ENCODE results near the gene DHCR24. TPM values are rescaled to one million over a fixed set of nuclear protein-coding genes. Genes with fewer than 3 reads are reported as not detected.

The DHCR24 gene
- total and polyA plus RNA-seq, 2 donors (not counting 1 experiment from before 2014, with no cell fraction given): 5.2 to 13.3 TPM

GRCh38 chr1:54819195-54819536, 67.8 kb downstream of the DHCR24 start:
- ATAC-seq (ENCODE audit: low read depth) (no peak), DNase-seq (no peak)
- TF ChIP-seq EZH2 (IDR thresholded peaks at IDR 0.05; ENCODE audit: borderline replicate concordance, insufficient read depth, low read depth, low read length, poor library complexity, severe bottlenecking) (no peak), CTCF (IDR thresholded peaks at IDR 0.05) (no peak)
- no peaks in the 10 kb centered on the region for H3K27me3 ChIP-seq (replicated peaks in 1 of 4; ENCODE audit: control extremely low read depth in 1 of 4, control insufficient read depth in 3 of 4, insufficient read depth in 4 of 4, low read length in 3 of 4)
- H3K4me3 ChIP-seq (ENCODE audit: control extremely low read depth in 1 of 5, extremely low read depth in 1 of 5, insufficient read depth in 1 of 5, low read depth in 2 of 5, low read length in 4 of 5): no peak overlapping the region
- no peak overlapping the region for H3K27ac ChIP-seq (ENCODE audit: low read length in 2 of 2)
- H3K9me3 ChIP-seq (ENCODE audit: control extremely low read depth in 1 of 3, control insufficient read depth in 2 of 3, insufficient read depth in 1 of 3, low read length in 2 of 3): peaks cover 0 to 9% (median 5%) of the 10 kb centered on the region in 3 donors
- intact Hi-C loops (cut with micrococcal nuclease): no loop called here
- no peak overlapping the region for H2AFZ ChIP-seq (ENCODE audit: insufficient read depth, low read depth, low read length, poor library complexity, severe bottlenecking)
- no peaks in the 10 kb centered on the region for H3K79me2 ChIP-seq (ENCODE audit: control insufficient read depth, insufficient read depth, low read length)
- H3K9ac ChIP-seq (ENCODE audit: low read length): no peak overlapping the region
- H3K4me1 Mint-ChIP-seq: no peaks in the 10 kb centered on the region
- ChIA-PET CTCF (interaction anchor here (1.2 kb wide), 1 partner anchor 18 kb away, joined by 4 read pairs; the partner anchor contains the start of gene TTC22), POLR2A (no interaction called here)
- no peaks in the 10 kb centered on the region for H3K36me3 ChIP-seq (replicated peaks in 1 of 2; ENCODE audit: control extremely low read depth in 1 of 2, control insufficient read depth in 1 of 2, extremely low read depth in 1 of 2, insufficient read depth in 2 of 2, low read length in 1 of 2)
- peaks cover 22% of the 10 kb centered on the region for H3K27me3 Mint-ChIP-seq
- WGBS (ENCODE audit: insufficient coverage): no CpG with 5 or more reads among the region's 4 CpGs
- no peaks in the 10 kb centered on the region for H4K20me1 ChIP-seq (ENCODE audit: control insufficient read depth, insufficient read depth, low read length, poor library complexity, severe bottlenecking)
- peaks cover 15% of the 10 kb centered on the region for H3K9me3 Mint-ChIP-seq (ENCODE audit: insufficient read depth)
- H3K4me1 ChIP-seq (ENCODE audit: control insufficient read depth in 2 of 2, insufficient read depth in 2 of 2, low read length in 2 of 2): no peaks in the 10 kb centered on the region
- no peak overlapping the region for H3K4me3 Mint-ChIP-seq
- H3K4me2 ChIP-seq (replicated peaks; ENCODE audit: low read depth, low read length, poor library complexity, severe bottlenecking): no peak overlapping the region
- H3K27ac Mint-ChIP-seq: no peak overlapping the region

GRCh38 chr1:54818461-54819194, 68.4 kb downstream of the DHCR24 start:
- H3K36me3 ChIP-seq (replicated peaks in 1 of 2; ENCODE audit: control extremely low read depth in 1 of 2, control insufficient read depth in 1 of 2, extremely low read depth in 1 of 2, insufficient read depth in 2 of 2, low read length in 1 of 2): no peaks in the 10 kb centered on the region
- 90% methylated on average over 2 of the region's 5 CpGs for WGBS (ENCODE audit: insufficient coverage)
- H3K4me3 ChIP-seq (ENCODE audit: control extremely low read depth in 1 of 5, extremely low read depth in 1 of 5, insufficient read depth in 1 of 5, low read depth in 2 of 5, low read length in 4 of 5): no peak overlapping the region
- H3K9ac ChIP-seq (ENCODE audit: low read length): no peak overlapping the region
- H3K27ac ChIP-seq (ENCODE audit: low read length in 2 of 2): no peak overlapping the region
- no peaks in the 10 kb centered on the region for H3K79me2 ChIP-seq (ENCODE audit: control insufficient read depth, insufficient read depth, low read length)
- H3K9me3 Mint-ChIP-seq (ENCODE audit: insufficient read depth): peaks cover 12% of the 10 kb centered on the region
- H3K4me1 ChIP-seq (ENCODE audit: control insufficient read depth in 2 of 2, insufficient read depth in 2 of 2, low read length in 2 of 2): no peaks in the 10 kb centered on the region
- H3K27me3 Mint-ChIP-seq: peaks cover 18% of the 10 kb centered on the region
- no peak for ATAC-seq (ENCODE audit: low read depth)
- no peaks in the 10 kb centered on the region for H3K4me1 Mint-ChIP-seq
- H3K9me3 ChIP-seq (ENCODE audit: control extremely low read depth in 1 of 3, control insufficient read depth in 2 of 3, insufficient read depth in 1 of 3, low read length in 2 of 3): peaks cover 0 to 4% (median 0%) of the 10 kb centered on the region in 3 donors
- no peaks in the 10 kb centered on the region for H3K27me3 ChIP-seq (replicated peaks in 1 of 4; ENCODE audit: control extremely low read depth in 1 of 4, control insufficient read depth in 3 of 4, insufficient read depth in 4 of 4, low read length in 3 of 4)
- POLR2A ChIA-PET: no interaction called here
- intact Hi-C loops (cut with micrococcal nuclease): no loop called here
- H3K4me2 ChIP-seq (replicated peaks; ENCODE audit: low read depth, low read length, poor library complexity, severe bottlenecking): no peak overlapping the region
- no peak for DNase-seq
- H2AFZ ChIP-seq (ENCODE audit: insufficient read depth, low read depth, low read length, poor library complexity, severe bottlenecking): peak overlapping the region; percentile 46
- H3K4me3 Mint-ChIP-seq: no peak overlapping the region
- H3K27ac Mint-ChIP-seq: no peak overlapping the region
- TF ChIP-seq EZH2 (IDR thresholded peaks at IDR 0.05; ENCODE audit: borderline replicate concordance, insufficient read depth, low read depth, low read length, poor library complexity, severe bottlenecking): no peak
- H4K20me1 ChIP-seq (ENCODE audit: control insufficient read depth, insufficient read depth, low read length, poor library complexity, severe bottlenecking): no peaks in the 10 kb centered on the region
- CTCF ChIA-PET: interaction anchor here (1.2 kb wide), 1 partner anchor 17 kb away, joined by 4 read pairs; the partner anchor contains the start of gene TTC22
